AG08395 (cell line): ENCODE results near the gene PRAC1.

ENCODE experiments used
- DNase-seq: peaks from one replicate; pipeline ENCODE4 v3.0.0; 2012; ENCODE audit warnings: mixed read lengths, low spot score

Gene PRAC1

GRCh38 chr17:48747445-48748363, 25.4 kb upstream of the PRAC1 start:
- no peak for DNase-seq

DNA sequence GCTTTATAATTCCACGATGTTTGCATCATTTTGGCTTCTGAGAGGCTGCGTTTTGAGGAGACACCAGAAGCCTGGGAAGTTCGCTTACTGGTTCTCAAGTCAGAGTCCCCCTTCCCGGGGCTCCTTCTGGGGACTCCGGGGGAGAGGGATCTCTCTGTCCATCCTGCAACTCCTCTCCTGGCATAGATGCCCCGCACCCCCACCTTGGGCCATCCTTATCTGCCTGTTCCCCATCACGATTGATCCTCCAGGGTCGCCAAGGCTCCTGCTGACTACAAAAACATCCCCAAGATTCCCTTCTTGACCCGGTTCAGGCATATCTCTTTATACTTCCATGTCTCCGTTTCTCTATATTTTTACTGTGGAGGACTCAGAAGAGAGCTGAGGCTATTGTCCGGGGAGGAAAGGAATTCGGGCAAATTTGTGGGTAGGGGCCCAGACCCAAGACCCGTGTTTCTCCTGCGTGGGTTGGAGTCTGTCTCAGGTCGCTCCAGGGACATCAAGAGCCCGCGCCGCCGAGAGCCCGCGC, 24.7 kb upstream of the PRAC1 start:
- DNase-seq: no peak

- DNase-seq: no peak
Measured at GRCh38 chr17:48745381-48746275, 23.3 kb upstream of the PRAC1 start.

DNA sequence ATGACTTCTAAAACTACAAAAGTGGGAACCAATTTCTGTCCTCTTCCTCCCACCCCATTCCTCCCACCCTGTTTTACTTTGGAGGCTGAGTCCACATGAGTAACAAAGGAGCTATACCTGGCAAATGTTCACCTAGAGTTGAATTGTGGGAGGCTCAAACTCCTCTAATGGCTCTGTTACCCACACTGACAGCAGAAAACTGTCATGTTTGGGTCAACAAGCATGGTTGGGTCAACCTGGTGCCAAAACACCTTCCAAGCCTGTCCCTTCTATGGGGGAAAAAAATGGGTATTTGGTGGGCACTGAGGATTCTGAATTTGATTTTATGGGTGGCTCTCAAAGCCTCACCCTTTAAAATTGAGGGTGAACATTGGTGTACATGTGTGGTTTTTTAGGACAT, 18.2 kb upstream of the PRAC1 start:
- DNase-seq: no peak

DNA sequence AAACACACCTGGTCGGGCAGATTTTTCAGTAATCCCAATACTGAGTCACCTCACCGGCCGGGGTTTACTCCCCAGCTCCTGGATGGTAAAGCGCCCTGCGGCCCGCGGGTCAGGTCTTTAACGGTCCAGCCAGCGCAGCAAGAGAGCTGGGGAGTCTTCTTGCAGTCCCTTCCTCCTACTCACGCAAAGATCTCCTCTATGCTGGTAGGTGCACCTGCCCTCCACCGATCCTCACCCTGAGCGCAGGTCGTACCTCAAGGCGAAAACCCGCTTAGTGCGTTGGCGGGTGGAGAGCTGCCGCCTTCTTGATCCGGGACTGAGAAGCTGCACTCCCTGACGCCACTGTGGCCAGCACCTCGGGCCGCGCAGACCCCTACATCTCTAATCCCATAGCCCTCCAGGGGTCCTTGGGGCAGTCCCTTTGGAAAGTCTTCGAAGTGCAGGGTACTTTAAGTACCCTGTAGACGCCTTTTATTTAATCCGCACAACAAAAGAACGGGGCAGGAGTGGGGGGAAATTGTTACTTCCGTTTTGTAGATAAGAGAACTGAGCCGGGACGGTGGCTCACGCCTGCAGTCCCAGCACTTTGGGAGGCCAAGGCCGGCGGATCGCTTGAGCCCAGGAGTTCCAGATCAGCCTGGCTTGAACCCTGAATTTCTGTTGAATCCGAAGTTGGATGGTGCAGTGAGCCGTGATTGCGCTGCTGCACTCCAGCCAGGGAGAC, 16.6 kb upstream of the PRAC1 start:
- no peak for DNase-seq

- DNase-seq: no peak
Measured at GRCh38 chr17:48738424-48738802, 16.1 kb upstream of the PRAC1 start.

- no peak for DNase-seq
Measured at GRCh38 chr17:48737330-48738043, 15.2 kb upstream of the PRAC1 start.

GRCh38 chr17:48735062-48735351, 12.7 kb upstream of the PRAC1 start:
- DNase-seq: no peak

GRCh38 chr17:48734333-48735061, 12.2 kb upstream of the PRAC1 start:
- DNase-seq: no peak

DNA sequence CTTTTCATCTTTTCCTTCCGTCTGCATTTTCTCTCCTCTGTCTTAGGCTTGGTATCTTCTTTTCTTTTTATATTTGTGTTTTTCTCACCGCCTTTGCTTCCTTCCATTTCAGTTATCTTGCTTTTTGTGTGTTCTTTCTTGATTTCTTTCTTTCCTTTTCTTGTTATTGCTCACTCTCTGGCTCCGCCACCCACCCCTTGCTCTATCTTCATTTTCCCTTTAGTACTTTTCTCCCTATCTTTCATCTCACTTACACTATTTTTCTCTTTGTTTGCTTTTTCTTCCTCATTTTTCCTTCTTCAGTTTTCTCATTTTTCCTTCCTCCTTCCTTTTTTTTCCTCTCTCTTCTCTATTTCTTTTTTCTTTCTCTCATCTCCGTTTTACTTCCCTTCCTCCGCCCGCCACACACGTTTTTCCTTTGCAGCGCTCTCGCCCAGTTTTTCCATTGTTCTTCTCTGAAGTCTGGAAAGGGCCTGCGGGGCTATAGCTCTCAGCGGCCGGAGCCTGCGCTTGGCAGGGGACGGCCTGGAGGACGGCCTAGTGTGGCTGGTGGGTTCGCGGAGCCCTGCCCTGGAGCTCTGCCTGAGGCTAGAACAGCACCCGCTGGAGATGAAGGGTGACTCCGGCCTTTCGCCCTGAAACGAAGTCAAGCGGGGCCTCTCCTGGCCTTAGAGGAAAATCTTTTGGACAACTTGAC, 11.5 kb upstream of the PRAC1 start:
- DNase-seq: no peak

DNA sequence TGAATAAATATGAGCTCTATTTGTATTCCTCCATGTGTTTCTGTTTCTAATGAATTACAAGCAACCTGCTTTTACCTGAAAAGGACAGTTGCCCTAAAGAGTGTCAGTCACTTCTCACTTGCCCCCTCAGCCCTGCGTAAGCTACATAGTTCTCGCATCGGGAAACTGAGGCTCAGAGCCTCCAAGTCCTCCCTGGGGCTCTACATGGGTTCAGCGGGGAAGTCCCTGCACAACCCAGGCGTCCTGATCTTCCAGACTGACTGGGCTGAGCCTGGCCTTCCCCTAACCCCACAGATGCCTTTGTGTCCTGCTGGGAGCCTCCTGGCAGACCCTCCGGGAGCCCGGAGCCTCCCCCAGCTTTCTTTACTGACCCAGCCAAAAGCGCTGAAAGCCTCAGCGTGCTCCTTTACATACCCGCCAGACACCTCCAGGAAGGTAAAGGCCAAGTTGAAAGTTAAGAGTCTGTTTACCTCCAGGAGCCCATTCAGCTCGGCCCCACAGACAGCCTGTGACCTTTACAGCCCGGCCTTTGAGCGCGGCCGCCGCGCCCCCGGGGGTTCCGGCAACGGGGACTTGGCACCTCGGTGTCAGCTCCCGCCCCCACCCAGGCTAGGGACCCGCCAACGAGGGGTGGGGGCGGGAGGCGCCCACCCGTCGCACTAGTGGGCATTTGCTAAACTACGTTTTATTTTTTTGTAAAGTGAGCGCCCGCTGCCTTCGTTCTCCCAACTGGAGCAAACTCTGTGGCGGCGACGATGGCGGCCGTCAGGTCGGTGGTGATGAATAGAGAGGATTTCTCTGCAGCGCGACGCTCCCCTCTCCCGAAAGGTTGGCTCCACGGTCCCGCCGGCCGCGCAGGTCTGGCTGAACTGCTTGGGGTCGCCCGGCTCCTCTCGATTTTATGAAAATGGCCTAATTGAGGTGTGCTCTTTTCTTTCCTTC, 10.6 kb upstream of the PRAC1 start:
- DNase-seq: no peak

DNA sequence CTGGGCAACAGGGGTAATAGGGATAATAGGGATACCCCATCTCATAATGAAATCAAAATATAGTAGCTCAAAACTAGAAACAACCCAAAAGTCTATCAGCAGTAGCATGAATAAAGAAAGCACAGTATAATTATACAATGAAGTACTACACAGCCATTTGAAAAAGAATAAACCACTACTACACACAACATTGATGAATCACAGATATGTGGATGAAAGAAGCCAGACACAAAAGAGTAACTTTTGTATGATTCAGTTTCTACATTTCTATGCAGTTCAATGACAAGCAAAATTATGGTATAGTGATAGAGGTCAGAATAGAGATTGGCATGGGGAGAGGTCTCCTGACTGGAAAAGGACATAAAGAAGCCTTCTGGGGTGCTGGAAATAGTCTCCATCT, 9.0 kb upstream of the PRAC1 start:
- no peak for DNase-seq

DNA sequence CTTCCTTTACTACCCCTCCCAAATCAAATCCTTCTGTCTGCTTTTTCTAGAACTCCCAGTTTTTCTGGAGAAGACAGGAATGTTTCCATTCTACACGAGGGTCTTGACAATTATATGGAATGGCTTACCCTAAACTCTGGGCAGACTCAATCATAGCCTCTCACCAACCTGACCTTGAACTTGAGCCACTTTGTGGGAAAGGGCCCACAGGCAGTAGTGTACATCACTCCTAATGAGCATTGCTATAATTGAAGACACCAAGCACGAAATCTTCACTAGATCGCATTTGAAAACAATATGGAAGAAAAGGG, 7.9 kb upstream of the PRAC1 start:
- DNase-seq: no peak

DNA sequence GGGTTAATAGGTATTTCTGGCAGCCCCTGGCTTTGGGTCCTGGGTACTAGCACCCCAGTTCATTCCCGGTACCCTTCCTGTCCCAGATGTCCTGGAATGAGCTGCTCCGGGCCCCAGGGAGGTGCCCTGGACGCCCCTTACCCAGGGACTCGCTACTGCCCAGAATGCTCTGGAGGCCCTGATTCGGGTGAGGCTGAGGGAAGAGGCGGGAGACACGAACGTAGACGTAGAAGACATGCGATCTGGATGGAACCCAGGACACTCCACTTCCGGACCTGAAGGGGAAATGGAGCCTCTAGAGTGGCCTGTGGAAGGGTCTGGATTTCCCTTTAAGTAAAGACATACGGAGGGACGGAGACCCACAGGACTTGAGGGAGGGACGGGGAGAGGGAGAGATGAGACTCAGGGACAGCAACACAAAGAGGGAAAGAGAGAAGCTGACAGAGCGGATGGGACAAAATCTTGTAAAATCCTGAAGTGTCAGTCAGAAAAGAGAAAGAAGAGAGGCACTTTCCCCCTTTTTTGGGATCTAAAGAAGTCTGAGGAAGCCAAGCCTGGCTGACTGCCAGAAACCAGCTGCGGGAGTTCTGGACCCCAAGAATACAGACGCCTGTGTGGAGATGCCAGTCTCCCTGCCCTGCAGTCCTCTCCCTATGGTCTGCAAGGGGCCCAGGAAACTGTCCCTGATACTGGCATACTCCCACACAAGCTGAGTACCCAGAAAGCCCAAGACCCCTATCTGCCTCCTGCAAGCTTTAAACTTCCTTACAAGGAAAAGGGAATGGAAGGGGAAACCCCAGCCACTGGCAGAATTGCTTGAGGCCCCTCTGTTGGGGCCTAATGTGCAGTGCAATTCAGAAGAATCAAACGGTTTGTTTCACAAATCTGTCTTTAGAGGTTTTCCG, 7.3 kb upstream of the PRAC1 start:
- DNase-seq: no peak

DNA sequence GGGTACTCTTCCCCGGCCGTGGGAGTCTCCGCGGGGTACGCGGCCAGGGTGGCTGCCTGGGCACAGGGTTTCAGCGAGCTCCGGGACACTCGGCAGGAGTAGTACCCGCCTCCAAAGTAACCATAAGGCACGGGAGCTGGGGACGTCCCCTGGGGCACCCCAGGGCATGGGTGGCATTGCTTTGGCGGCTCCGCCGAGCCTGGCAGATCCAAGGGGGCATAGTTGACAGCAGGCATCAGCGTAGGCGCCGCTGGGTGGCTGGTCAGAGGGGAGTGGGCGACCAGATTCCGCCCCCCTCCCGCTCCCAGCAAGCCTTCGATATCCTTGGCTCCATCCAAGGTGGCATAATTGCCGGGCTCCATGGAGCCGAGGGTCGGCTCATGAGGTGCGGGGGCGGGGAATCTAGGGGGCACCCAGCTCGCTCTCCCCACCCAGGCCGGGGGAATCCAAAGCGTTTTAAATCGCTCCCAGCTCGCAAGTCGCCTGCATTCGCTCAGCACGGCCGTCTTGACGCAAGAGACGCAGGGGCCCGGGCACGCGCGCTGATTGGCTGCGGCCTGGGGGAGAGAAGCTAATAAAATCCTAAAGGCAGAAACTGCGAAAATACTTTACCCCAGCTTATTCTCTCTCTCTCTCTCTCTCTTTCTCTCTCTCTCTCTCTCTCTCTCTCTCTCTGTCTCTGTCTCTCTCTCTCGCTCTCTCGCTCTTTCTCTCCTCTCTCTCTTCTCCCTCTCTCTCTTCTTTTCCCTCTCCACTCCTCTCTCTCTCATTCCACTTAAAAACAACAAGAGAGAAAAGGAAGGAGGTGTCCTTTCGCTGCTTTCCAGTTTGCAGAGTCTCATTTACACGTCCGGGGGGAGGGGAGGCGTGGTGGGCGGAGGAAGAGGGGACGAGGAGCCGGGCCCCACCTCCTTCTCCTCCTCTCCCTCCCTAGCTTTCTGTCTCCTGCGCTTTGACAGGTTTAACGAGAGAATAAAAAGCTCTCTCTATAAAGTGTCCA, 6.2 kb upstream of the PRAC1 start, which contains the start of gene HOXB13:
Gene HOXB13 (minus strand): TSS at position 519 of the 1,000 bp plus-strand sequence. CDS start 157 bp downstream, at position 362.
- DNase-seq: peak; percentile 63

DNA sequence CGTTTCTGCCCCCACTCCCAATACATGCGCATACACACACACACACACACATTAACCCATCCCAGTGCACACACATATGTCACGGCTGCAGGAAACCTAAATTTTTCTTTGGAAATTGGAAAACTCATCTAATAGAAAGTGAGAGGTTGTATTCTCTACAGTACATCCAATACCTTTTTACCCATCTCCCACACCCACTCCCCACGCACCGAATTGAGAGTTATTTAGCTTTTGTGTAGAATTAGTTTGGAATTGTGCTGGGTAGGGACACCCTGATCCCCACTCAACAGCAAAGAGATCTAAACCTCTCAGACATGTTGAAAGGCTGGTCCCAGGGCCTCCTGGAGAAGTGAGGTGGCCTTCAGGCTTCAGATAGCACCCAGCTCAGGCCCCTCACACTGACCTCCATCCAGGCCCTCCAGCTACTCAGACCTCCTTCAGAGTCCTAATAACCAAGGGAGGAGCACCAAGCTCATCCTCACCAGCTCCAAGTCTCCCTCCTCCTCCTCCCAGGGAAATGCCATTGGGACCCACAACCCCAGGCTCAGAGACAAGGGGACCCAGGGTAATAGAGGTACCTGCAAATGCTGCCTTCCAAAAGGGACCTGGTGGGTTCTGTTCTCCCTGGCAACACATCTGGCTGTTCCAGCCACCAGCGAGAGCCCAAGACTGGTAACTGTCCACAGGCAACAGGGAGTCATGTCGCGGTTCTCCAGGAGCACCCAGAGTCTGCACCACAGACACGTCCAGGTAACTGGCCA, 5.3 kb upstream of the PRAC1 start:
- no peak for DNase-seq
